SU-DHL-6 (cell line): Measurements from ENCODE around the gene PHACTR3.

Source experiments
- H2AFZ ChIP-seq: fragments of 200-600 bp; sonication (generic); 2 replicates; pipeline ENCODE4 v1.6.1; 2014; ENCODE audit warnings: low read depth, mild to moderate bottlenecking, moderate library complexity, mixed read lengths, antibody characterized with exemption, low read length; ENCODE audit not compliant: severe bottlenecking
- H3F3A ChIP-seq: fragments of 200-600 bp; shearing (Covaris generic); 2 replicates; pipeline ENCODE4 v1.6.0; 2016; ENCODE audit warnings: antibody characterized with exemption, mild to moderate bottlenecking; ENCODE audit not compliant: insufficient read depth
- H3K27ac ChIP-seq: fragments of 200-600 bp; sonication (generic); 2 replicates; pipeline ENCODE4 v1.5.1; 2016; ENCODE audit warnings: low read depth, mild to moderate bottlenecking, low read length, moderate library complexity, mixed read lengths
- H3K27me3 ChIP-seq: fragments of 200-600 bp; sonication (generic), shearing (Covaris generic); 2 replicates; pipeline ENCODE4 v1.6.0; 2014; ENCODE audit warnings: mild to moderate bottlenecking, low read length
- H3K36me3 ChIP-seq: fragments of 200-600 bp; sonication (generic); 2 replicates; pipeline ENCODE4 v1.6.1; 2014; ENCODE audit warnings: mild to moderate bottlenecking, low read length, mixed read lengths
- H3K4me2 ChIP-seq: fragments of 300-600, 200-600 bp; shearing (Covaris generic), sonication (generic); 2 replicates; pipeline ENCODE4 v1.6.0; 2014; ENCODE audit warnings: low read length, low read depth, mild to moderate bottlenecking; ENCODE audit not compliant: poor library complexity, severe bottlenecking
- H3K4me3 ChIP-seq: fragments of 200-600 bp; sonication (generic); 2 replicates; pipeline ENCODE4 v1.5.1; 2014; ENCODE audit warnings: antibody characterized with exemption, low read length, mild to moderate bottlenecking, mixed read lengths; ENCODE audit not compliant: insufficient read depth, poor library complexity, severe bottlenecking
- H3K79me2 ChIP-seq: fragments of 200-600 bp; sonication (generic); 2 replicates; pipeline ENCODE4 v1.6.1; 2014; ENCODE audit warnings: mild to moderate bottlenecking, low read length, moderate library complexity; ENCODE audit not compliant: insufficient read depth
- H3K9ac ChIP-seq: fragments of 200-600 bp; sonication (generic); 2 replicates; pipeline ENCODE4 v1.7.0; 2014; ENCODE audit warnings: mild to moderate bottlenecking, low read length
- H3K9me2 ChIP-seq: fragments of 200-600 bp; sonication (generic); replicated peaks from 2 replicates; pipeline ENCODE4 v1.6.1; 2014; ENCODE audit warnings: low read length; ENCODE audit not compliant: insufficient read depth
- H3K9me3 ChIP-seq: fragments of 200-600 bp; sonication (generic); 2 replicates; pipeline ENCODE4 v1.6.1; 2014; ENCODE audit warnings: low read length, mixed read lengths; ENCODE audit not compliant: insufficient read depth
- H4K20me1 ChIP-seq: fragments of 200-600 bp; sonication (generic); 2 replicates; pipeline ENCODE4 v1.6.1; 2014; ENCODE audit warnings: low read depth, mild to moderate bottlenecking, antibody characterized with exemption, low read length, moderate library complexity, mixed read lengths
- EZH2phosphoT487 ChIP-seq: fragments of 200-600 bp; sonication (generic), shearing (Covaris generic); conservative IDR thresholded peaks from 2 replicates; pipeline ENCODE4 v1.6.1; 2018; ENCODE audit warnings: mild to moderate bottlenecking, antibody characterized with exemption, low read length, moderate library complexity, mixed read lengths
- TF ChIP-seq, protein P1 (sequence below): fragments of 200-600 bp; sonication (generic); IDR thresholded peaks from one replicate; pipeline ENCODE4 v1.5.1; 2017; ENCODE audit warnings: antibody characterized with exemption, mild to moderate bottlenecking, low read length, moderate library complexity; ENCODE audit not compliant: insufficient read depth, poor library complexity, severe bottlenecking

The PHACTR3 gene

GRCh38 chr20:59680148-59680650 lies 75.9 kb downstream of the PHACTR3 start:
- Histone ChIP-seq H3K9me2 (no peaks in the 10 kb centered on the region), H3F3A (no peaks in the 10 kb centered on the region), H3K27me3 (no peaks in the 10 kb centered on the region; the same call in 1 of the 2 replicates), H4K20me1 (no peaks in the 10 kb centered on the region), H3K27ac (no peak overlapping the region), H3K4me3 (no peak overlapping the region), H3K4me2 (no peak overlapping the region), H3K36me3 (no peaks in the 10 kb centered on the region), H3K9me3 (no peaks in the 10 kb centered on the region), H2AFZ (no peak overlapping the region), H3K9ac (no peak overlapping the region), H3K79me2 (no peaks in the 10 kb centered on the region)
- TF ChIP-seq EZH2phosphoT487: no peak
- TF ChIP-seq, protein P1, sequence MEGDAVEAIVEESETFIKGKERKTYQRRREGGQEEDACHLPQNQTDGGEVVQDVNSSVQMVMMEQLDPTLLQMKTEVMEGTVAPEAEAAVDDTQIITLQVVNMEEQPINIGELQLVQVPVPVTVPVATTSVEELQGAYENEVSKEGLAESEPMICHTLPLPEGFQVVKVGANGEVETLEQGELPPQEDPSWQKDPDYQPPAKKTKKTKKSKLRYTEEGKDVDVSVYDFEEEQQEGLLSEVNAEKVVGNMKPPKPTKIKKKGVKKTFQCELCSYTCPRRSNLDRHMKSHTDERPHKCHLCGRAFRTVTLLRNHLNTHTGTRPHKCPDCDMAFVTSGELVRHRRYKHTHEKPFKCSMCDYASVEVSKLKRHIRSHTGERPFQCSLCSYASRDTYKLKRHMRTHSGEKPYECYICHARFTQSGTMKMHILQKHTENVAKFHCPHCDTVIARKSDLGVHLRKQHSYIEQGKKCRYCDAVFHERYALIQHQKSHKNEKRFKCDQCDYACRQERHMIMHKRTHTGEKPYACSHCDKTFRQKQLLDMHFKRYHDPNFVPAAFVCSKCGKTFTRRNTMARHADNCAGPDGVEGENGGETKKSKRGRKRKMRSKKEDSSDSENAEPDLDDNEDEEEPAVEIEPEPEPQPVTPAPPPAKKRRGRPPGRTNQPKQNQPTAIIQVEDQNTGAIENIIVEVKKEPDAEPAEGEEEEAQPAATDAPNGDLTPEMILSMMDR: no peak

- H4K20me1 ChIP-seq: no peaks in the 10 kb centered on the region
- H3F3A ChIP-seq: no peaks in the 10 kb centered on the region
- no peaks in the 10 kb centered on the region for H3K9me3 ChIP-seq
- no peak overlapping the region for H3K4me3 ChIP-seq
- H3K27ac ChIP-seq: no peak overlapping the region
- H3K9me2 ChIP-seq: no peaks in the 10 kb centered on the region
- H3K4me2 ChIP-seq: no peak overlapping the region
- no peaks in the 10 kb centered on the region; the same call in 1 of the 2 replicates for H3K27me3 ChIP-seq
- no peak overlapping the region for H3K9ac ChIP-seq
- no peak for TF ChIP-seq EZH2phosphoT487
- TF ChIP-seq, protein P1: no peak
- no peaks in the 10 kb centered on the region for H3K36me3 ChIP-seq
- no peak overlapping the region for H2AFZ ChIP-seq
- no peaks in the 10 kb centered on the region for H3K79me2 ChIP-seq
Measured at GRCh38 chr20:59680852-59681251, 76.5 kb downstream of the PHACTR3 start.

GRCh38 chr20:59682603-59683002 lies 78.3 kb downstream of the PHACTR3 start:
- Histone ChIP-seq H3K4me3 (no peak overlapping the region), H3K36me3 (no peaks in the 10 kb centered on the region), H2AFZ (no peak overlapping the region), H3K9me2 (no peaks in the 10 kb centered on the region), H3K27me3 (no peaks in the 10 kb centered on the region; the same call in 1 of the 2 replicates), H3K79me2 (no peaks in the 10 kb centered on the region), H3K9ac (no peak overlapping the region), H3K4me2 (no peak overlapping the region), H3K9me3 (no peaks in the 10 kb centered on the region), H3F3A (no peaks in the 10 kb centered on the region), H3K27ac (no peak overlapping the region), H4K20me1 (no peaks in the 10 kb centered on the region)
- TF ChIP-seq, protein P1: no peak
- no peak for TF ChIP-seq EZH2phosphoT487
